BLaER1 (cell line): ENCODE data around the gene CAMKK2.
A peak's percentile ranks its signal among the peaks of the same experiment; 100 is the strongest.
"Not testable (repeated sequence)": the region's sequence is repeated elsewhere in the genome, so short reads cannot be mapped to it uniquely, and the experiment has no call there.

Experiments
- H3K27ac ChIP-seq: shearing (Covaris generic); formaldehyde crosslinking; 2 replicates; pipeline ENCODE4 v1.8.1; 2022
- H3K27me3 ChIP-seq: shearing (Covaris generic); formaldehyde crosslinking; 2 replicates; pipeline ENCODE4 v1.8.1; 2022
- H3K36me3 ChIP-seq: shearing (Covaris generic); formaldehyde crosslinking; 2 replicates; pipeline ENCODE4 v1.8.1; 2022
- H3K4me1 ChIP-seq: shearing (Covaris generic); formaldehyde crosslinking; 2 replicates; pipeline ENCODE4 v1.8.1; 2022
- H3K4me2 ChIP-seq: shearing (Covaris generic); formaldehyde crosslinking; 2 replicates; pipeline ENCODE4 v1.8.1; 2022
- H3K4me3 ChIP-seq: shearing (Covaris generic); formaldehyde crosslinking; 2 replicates; pipeline ENCODE4 v1.8.1; 2022
- H3K9ac ChIP-seq: shearing (Covaris generic); formaldehyde crosslinking; 2 replicates; pipeline ENCODE4 v1.8.1; 2022
- H3K9me3 ChIP-seq: shearing (Covaris generic); formaldehyde crosslinking; 2 replicates; pipeline ENCODE4 v1.8.1; 2022
- H4K20me1 ChIP-seq: shearing (Covaris generic); formaldehyde crosslinking; 2 replicates; pipeline ENCODE4 v1.8.1; 2022
- Cebpa-rat ChIP-seq: shearing (Covaris generic); IDR thresholded peaks from 2 replicates; pipeline ENCODE4 v1.8.1; 2022

CAMKK2 gene

DNA sequence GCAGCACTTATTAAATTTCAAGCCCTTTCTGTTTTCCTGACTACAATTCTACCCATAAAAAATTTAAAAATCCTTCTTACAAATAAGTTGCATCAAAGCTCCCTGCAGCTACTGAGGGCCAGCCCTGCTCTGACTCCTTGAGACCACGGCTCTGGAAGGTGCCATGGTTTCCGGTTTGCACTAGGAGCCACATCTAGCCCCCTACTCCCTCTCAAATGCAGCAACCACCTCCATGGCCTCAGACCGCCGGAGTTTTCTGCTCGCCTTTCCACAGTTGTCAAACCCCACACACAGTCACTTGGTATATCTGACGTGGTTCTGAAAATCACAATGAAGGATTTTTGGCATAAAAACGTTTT lies 56.5 kb downstream of the CAMKK2 start:
- no peak for TF ChIP-seq Cebpa-rat
- no peak overlapping the region for H3K9ac ChIP-seq
- H3K4me3 ChIP-seq, result no peak overlapping the region
- H3K27ac ChIP-seq, result peak overlapping the region; percentile 66; the same call in 1 of the 2 replicates
- no peaks in the 10 kb centered on the region for H4K20me1 ChIP-seq
- no peaks in the 10 kb centered on the region for H3K27me3 ChIP-seq
- H3K36me3 ChIP-seq, result peaks cover 84% of the 10 kb centered on the region
- H3K4me2 ChIP-seq, result peak overlapping the region; percentile 71
- H3K9me3 ChIP-seq, result no peaks in the 10 kb centered on the region
- H3K4me1 ChIP-seq, result peaks cover 45% of the 10 kb centered on the region

DNA sequence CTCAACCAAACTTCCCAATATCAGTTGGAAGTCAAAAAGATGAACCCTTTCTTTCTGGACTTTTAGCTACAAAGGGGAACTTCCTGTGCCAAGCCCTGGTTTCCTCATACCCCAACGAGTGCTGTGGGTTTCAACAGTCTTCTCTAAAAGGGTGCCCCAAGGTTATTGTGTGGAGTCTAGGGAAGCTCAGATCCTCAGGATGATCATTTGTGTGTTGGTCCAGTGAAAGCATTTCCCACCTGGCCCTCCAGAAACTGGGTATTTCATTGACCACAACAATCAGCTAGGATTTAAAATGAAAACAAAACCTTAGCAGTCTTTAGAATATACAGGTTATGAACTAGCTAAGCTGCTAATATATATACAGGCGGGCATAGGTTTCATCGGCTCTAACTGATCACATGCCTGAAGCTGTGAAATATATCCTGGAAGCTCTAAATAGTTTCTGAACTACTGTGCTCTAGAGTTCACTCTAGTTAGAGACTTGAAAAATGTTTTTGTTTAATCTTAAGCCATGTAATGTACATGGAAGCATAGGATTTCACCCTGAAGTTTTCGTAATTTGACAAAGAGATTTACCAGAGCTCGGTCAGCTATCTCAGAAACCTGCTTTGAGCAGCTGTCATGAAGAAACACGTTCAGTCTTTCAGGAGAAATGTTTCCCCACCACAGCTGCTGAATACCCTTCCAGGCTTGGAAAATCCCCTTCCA lies 57.0 kb downstream of the CAMKK2 start:
- Histone ChIP-seq H3K4me1 (peaks cover 45% of the 10 kb centered on the region), H3K9me3 (no peaks in the 10 kb centered on the region), H3K36me3 (peaks cover 84% of the 10 kb centered on the region), H3K27ac (peak overlapping the region; percentile 66), H3K4me3 (no peak overlapping the region), H4K20me1 (no peaks in the 10 kb centered on the region), H3K9ac (no peak overlapping the region), H3K27me3 (no peaks in the 10 kb centered on the region), H3K4me2 (peak overlapping the region; percentile 71)
- TF ChIP-seq Cebpa-rat, result no peak

DNA sequence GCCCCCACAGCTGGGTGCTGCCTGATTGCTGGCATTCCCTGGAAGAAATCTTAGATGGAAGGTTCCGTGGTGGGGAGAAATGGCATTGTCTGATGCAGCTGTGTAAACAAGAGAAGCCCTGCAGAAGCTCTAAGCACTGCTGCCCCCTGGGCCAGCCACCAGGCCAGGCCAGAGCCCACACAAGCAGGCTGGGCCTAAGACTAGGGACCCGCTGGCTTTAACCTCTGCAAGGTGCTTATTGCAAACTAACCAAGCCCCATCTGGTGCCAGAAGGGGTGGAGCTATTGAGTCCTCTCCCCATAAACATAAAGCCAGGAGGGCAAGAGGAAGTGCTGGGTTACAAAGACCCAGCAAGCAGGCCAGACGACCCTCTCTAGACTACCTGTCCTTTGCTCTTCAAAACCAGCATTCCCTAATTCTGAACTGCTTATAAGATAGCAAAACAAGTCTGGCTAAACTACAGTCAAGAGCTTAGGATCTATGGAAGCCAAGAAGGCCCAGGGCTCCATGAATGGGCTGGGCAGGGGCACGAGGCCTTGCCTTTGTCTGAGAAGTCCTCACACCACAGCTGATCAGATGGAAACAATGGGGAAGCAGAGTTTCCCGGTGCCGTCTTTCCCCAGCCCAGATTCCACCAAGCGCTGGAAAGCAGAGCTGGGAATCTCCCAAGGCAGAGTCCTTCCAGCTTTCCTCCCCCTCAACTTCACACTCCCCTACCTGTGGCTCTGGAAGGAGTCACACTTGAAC lies 57.7 kb downstream of the CAMKK2 start:
- TF ChIP-seq Cebpa-rat, result no peak
- peak overlapping the region; percentile 66 for H3K27ac ChIP-seq
- no peaks in the 10 kb centered on the region for H4K20me1 ChIP-seq
- H3K4me1 ChIP-seq, result peaks cover 45% of the 10 kb centered on the region
- no peaks in the 10 kb centered on the region for H3K27me3 ChIP-seq
- H3K9ac ChIP-seq, result no peak overlapping the region
- H3K36me3 ChIP-seq, result peaks cover 84% of the 10 kb centered on the region
- no peaks in the 10 kb centered on the region for H3K9me3 ChIP-seq
- H3K4me2 ChIP-seq, result peak overlapping the region; percentile 71
- H3K4me3 ChIP-seq, result no peak overlapping the region

DNA sequence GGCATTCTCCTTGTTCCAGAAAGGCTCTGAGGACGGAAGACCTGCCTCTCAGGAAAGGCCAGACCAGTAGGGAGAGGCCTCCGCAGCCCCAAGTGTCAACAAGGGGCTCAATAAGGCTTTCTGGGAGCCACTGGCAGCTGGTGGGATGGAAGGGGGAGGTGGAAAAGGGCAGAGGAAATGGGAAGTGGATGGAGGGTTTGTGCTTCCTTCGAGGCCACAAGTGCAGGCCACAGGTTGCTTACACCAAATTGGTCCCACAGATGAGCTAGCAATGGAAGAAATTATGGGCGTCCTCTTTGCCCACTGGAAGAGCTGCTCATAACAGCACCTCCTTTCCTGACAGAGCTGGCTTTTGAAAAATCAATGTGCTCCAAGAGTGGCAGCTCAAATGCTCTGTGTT lies 58.4 kb downstream of the CAMKK2 start:
- peaks cover 45% of the 10 kb centered on the region for H3K4me1 ChIP-seq
- no peaks in the 10 kb centered on the region for H3K27me3 ChIP-seq
- H3K9me3 ChIP-seq, result no peaks in the 10 kb centered on the region
- H3K27ac ChIP-seq, result no peak overlapping the region
- peaks cover 84% of the 10 kb centered on the region for H3K36me3 ChIP-seq
- H3K4me2 ChIP-seq, result no peak overlapping the region
- H3K4me3 ChIP-seq, result no peak overlapping the region
- H4K20me1 ChIP-seq, result no peaks in the 10 kb centered on the region
- TF ChIP-seq Cebpa-rat, result no peak
- H3K9ac ChIP-seq, result no peak overlapping the region

DNA sequence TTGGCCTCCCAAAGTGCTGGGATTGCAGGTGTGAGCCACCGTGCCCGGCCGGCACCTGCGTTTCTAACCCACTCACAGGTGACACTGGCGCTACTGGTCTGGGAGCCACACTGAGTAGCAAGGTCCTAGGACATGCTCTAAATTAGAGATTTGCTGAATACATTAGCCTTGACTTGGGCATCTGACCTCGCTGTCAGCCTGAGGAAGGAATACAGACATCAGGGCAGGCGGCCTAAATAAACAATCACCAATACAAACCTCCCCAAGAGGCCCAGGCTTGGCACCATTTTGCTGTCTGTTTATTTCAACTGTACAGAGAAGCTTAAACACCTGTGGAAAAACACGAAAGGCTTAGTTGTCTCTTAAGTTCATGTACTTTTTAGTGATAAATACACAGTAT lies 59.1 kb downstream of the CAMKK2 start:
- Histone ChIP-seq H3K4me2 (no peak overlapping the region), H3K4me3 (no peak overlapping the region), H3K36me3 (peaks cover 87% of the 10 kb centered on the region), H3K4me1 (peaks cover 44% of the 10 kb centered on the region), H3K27me3 (no peaks in the 10 kb centered on the region), H4K20me1 (no peaks in the 10 kb centered on the region), H3K27ac (no peak overlapping the region), H3K9ac (no peak overlapping the region), H3K9me3 (no peaks in the 10 kb centered on the region)
- TF ChIP-seq Cebpa-rat, result no peak

DNA sequence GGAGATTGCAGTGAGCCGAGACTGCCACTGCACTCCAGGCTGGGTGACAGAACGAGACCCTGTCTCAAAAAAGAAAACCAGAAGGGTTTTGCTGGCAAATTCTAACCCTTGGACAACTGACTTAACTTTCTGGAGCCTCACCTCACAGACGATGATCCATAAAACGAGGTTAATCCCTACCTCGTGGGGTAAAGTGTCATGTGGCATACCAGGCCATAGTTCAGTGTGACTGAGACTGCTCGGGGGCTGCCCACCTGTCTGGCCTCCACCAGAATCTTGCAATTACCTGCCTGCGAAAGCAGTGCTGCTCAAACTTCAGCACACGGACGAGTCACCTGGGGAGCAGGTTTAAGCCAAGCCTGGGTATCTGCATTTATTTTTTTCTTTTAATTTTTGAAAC lies 59.7 kb downstream of the CAMKK2 start:
- H3K4me1 ChIP-seq, result peaks cover 38% of the 10 kb centered on the region
- H3K9me3 ChIP-seq, result no peaks in the 10 kb centered on the region
- no peak for TF ChIP-seq Cebpa-rat
- no peak overlapping the region for H3K4me2 ChIP-seq
- H3K27me3 ChIP-seq, result no peaks in the 10 kb centered on the region
- no peaks in the 10 kb centered on the region for H4K20me1 ChIP-seq
- H3K27ac ChIP-seq, result no peak overlapping the region
- H3K4me3 ChIP-seq, result no peak overlapping the region
- peaks cover 93% of the 10 kb centered on the region for H3K36me3 ChIP-seq
- no peak overlapping the region for H3K9ac ChIP-seq

DNA sequence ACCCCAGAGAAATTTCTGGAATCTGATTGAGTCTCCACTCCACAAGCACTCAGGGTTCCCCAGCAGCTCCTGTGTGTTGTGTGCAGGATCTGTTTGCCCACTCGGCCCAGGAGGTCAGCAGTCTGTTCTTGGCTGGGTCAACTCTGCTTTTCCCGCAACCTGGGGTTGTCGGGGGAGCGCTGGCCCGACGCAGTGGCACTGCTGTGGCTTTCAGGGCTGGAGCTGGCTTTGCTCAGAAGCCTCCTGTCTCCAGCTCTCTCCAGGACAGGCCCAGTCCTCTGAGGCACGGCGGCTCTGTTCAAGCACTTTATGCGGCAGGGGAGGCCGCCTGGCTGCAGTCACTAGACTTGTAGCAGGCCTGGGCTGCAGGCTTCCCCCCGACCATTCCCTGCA lies 62.9 kb downstream of the CAMKK2 start:
- Histone ChIP-seq H3K4me2 (no peak overlapping the region), H3K27me3 (no peaks in the 10 kb centered on the region), H3K9ac (no peak overlapping the region), H3K36me3 (peaks cover 88% of the 10 kb centered on the region), H3K9me3 (no peaks in the 10 kb centered on the region), H3K27ac (no peak overlapping the region; the same call in 1 of the 2 replicates), H3K4me3 (no peak overlapping the region), H3K4me1 (peaks cover 6% of the 10 kb centered on the region), H4K20me1 (no peaks in the 10 kb centered on the region)
- TF ChIP-seq Cebpa-rat, result no peak

DNA sequence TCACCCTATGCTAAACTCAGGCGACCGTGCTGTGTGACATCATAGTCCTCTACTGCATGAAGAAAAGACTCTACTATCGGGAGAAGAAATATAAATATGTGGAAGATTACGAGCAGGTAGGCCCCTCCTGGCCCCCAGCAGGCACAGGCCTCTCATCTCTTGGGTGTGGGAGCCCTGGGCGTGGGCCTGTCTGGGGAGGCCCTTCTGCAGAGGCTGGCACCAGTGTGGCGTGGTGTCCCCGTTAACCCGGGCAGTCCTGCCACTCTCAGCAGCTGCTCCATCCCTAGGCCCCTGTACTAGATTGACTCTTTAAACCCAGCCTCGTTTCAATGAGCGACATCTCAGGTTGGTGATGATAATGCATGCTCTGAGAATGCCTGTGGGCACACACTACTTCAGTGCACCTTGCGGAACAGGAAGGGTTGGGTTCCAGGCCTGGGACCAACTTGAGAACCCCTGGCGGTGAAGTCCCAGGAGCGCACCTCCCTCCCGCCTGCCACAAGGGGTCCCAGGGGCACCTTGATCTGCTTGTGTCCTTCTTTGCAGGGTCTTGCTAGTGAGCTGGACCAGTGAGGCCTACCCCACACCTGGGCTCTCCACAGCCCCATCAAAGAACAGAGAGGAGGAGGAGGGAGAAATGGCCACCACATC lies 63.4 kb downstream of the CAMKK2 start:
- Histone ChIP-seq H3K36me3 (peaks cover 86% of the 10 kb centered on the region), H3K9me3 (no peaks in the 10 kb centered on the region)

DNA sequence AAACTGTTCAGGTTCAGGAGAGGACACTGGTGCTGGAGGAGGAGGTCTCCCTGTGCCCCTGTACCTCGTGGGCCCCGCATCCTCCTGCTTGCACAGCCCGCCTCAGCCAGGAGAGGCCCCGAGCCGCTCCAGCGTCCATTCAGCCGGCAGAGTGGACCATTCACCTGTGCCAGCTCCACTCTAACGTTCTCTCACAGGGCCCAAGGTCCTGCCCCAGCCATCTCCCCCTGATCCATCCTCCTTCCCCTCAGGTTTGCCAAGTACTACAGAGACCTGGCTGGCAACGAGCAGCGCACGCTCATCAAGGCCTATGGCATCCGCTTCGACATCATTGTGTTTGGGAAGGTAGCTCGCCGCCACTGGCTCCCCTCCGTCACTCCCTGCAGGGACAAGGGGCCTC lies 64.3 kb downstream of the CAMKK2 start:
- H3K4me3 ChIP-seq, result no peak overlapping the region
- no peaks in the 10 kb centered on the region for H3K27me3 ChIP-seq
- H3K4me2 ChIP-seq, result no peak overlapping the region
- no peak for TF ChIP-seq Cebpa-rat
- no peak overlapping the region for H3K9ac ChIP-seq
- peaks cover 86% of the 10 kb centered on the region for H3K36me3 ChIP-seq
- H3K9me3 ChIP-seq, result no peaks in the 10 kb centered on the region
- H3K4me1 ChIP-seq, result no peaks in the 10 kb centered on the region
- H4K20me1 ChIP-seq, result no peaks in the 10 kb centered on the region
- no peak overlapping the region for H3K27ac ChIP-seq

More for the DNA sequence above, 63.4 kb downstream of the CAMKK2 start:
- H3K4me2 ChIP-seq, result no peak overlapping the region
- no peak overlapping the region for H3K27ac ChIP-seq
- no peak for TF ChIP-seq Cebpa-rat
- peaks cover 1% of the 10 kb centered on the region; the same call in 1 of the 2 replicates for H3K4me1 ChIP-seq
- H3K27me3 ChIP-seq, result no peaks in the 10 kb centered on the region
- no peak overlapping the region for H3K4me3 ChIP-seq
- no peaks in the 10 kb centered on the region for H4K20me1 ChIP-seq
- no peak overlapping the region for H3K9ac ChIP-seq

DNA sequence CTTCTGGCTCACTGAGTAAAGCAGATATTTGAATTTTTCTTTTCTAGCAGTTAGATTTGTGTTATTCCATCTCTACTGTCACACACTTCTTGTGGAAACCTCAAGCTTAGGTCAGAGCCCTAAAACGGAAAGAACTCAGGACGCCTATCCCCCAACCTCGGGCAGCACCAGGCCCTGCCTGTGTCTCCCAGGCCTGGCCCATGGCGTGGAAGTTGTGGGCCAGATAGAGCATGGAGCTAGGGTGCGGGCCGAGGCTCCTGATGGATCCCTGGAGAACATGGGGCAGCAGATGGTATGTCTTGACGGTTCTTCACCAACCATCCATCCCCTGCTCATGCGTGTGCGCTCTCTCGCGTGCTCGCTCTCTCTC lies 66.0 kb downstream of the CAMKK2 start:
- H3K9me3 ChIP-seq, result no peaks in the 10 kb centered on the region
- H3K4me3 ChIP-seq, result no peak overlapping the region
- no peaks in the 10 kb centered on the region for H4K20me1 ChIP-seq
- no peaks in the 10 kb centered on the region for H3K4me1 ChIP-seq
- no peak for TF ChIP-seq Cebpa-rat
- H3K9ac ChIP-seq, result no peak overlapping the region
- peaks cover 85% of the 10 kb centered on the region for H3K36me3 ChIP-seq
- H3K4me2 ChIP-seq, result no peak overlapping the region
- H3K27ac ChIP-seq, result no peak overlapping the region
- H3K27me3 ChIP-seq, result no peaks in the 10 kb centered on the region

DNA sequence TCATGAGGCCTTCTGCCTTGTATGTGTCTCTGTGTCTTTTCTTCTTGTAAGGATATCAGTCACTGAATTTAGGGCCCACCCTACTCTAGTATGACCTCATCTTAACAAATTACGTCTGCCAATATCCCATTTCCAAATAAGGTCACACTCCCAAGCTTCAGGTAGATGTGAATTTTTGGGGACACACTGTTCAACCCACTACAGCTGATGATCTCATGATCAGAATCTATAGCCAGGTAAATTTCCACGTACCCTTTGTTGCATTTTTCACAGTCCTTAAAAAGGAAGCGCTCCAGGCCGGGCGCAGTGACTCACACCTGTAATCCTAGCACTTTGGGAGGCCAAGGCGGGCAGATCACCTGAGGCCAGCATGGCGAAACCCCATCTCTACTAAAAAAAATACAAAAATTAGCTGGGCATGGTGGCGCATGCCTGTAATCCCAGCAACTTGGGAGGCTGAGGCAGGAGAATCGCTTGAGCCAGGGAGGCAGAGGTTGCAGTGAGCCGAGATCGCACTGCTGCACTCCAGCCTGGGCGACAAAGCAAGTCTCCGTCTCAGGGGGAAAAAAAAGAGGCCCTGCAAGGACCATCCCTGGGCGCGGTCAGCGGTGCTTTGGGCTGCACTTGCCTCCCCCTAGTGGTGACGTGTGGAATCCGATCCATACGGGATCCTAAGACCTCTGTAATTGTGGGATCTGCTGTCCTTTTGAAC lies 66.5 kb downstream of the CAMKK2 start:
- H3K4me1 ChIP-seq, H3K27me3 ChIP-seq, H3K4me2 ChIP-seq, H4K20me1 ChIP-seq, H3K9me3 ChIP-seq, H3K9ac ChIP-seq, H3K4me3 ChIP-seq: not testable (repeated sequence)
- Histone ChIP-seq H3K27ac (0 out of 2 replicates have a peak overlapping the region, but pooled peaks have one; percentile 18), H3K36me3 (peaks cover 79% of the 10 kb centered on the region)
